GM18909 (cell line): ENCODE data around the gene C4BPB.

Experiments
- ATAC-seq: cut with Tn5 transposase; IDR thresholded peaks from one replicate; pipeline ENCODE4 v1.9.1; 2021; ENCODE audit warnings: mild to moderate bottlenecking; ENCODE audit not compliant: unreplicated experiment, poor library complexity

The C4BPB gene

GRCh38 chr1:207129053-207129452 lies 40.4 kb downstream of the C4BPB start:
- no peak for ATAC-seq

GRCh38 chr1:207130252-207131036 lies 41.8 kb downstream of the C4BPB start:
- ATAC-seq, result no peak

GRCh38 chr1:207131163-207131562 lies 42.5 kb downstream of the C4BPB start:
- ATAC-seq, result no peak

GRCh38 chr1:207134581-207134980 lies 45.9 kb downstream of the C4BPB start:
- ATAC-seq, result no peak

GRCh38 chr1:207139616-207140015 lies 51.0 kb downstream of the C4BPB start:
- ATAC-seq, result no peak

- ATAC-seq, result no peak
These were observed 51.9 kb downstream of the C4BPB start for GRCh38 chr1:207140536-207140935.

GRCh38 chr1:207145401-207146058 lies 56.9 kb downstream of the C4BPB start:
- no peak for ATAC-seq
